ENCODE measurements around the gene RAB24.

The RAB24 gene

GRCh38 chr5:177310757-177311391, 7.4 kb upstream of the RAB24 start:
- peak overlapping the region; percentile 86 for H3K56ac ChIP-seq (ENCODE audit: low read length)
- H3K4me2 ChIP-seq (ENCODE audit: low read length), result peak overlapping the region; percentile 3
- peaks cover 4% of the 10 kb centered on the region for H3K4me1 ChIP-seq (ENCODE audit: control insufficient read depth, low read depth, low read length)
- H2BK15ac ChIP-seq (replicated peaks; ENCODE audit: low read depth), result no peak overlapping the region
- H4K5ac ChIP-seq (ENCODE audit: low read length), result no peak overlapping the region
- H3K18ac ChIP-seq (ENCODE audit: low read length), result no peak overlapping the region
- no peak overlapping the region for H3K27ac ChIP-seq (ENCODE audit: low read depth, low read length)
- H2BK120ac ChIP-seq (ENCODE audit: low read depth, low read length), result no peak overlapping the region
- no peak overlapping the region for H2BK5ac ChIP-seq (ENCODE audit: low read length)
- no peak overlapping the region for H3K4ac ChIP-seq (ENCODE audit: low read depth, low read length)
- no peak overlapping the region for H2AK5ac ChIP-seq (ENCODE audit: low read length)
- no peaks in the 10 kb centered on the region for H3K27me3 ChIP-seq (ENCODE audit: insufficient read depth, low read length, poor library complexity)
- no peaks in the 10 kb centered on the region for H3K79me2 ChIP-seq (ENCODE audit: control insufficient read depth, insufficient read depth, low read length)
- H3K23ac ChIP-seq (ENCODE audit: low read length), result no peak overlapping the region
- no CpG with 5 or more reads among the region's 20 CpGs for WGBS (ENCODE audit: extremely low coverage, insufficient coverage, low lambda C conversion rate)
- no peak overlapping the region for H3K4me3 ChIP-seq (ENCODE audit: low read length)
- no peak overlapping the region for H4K8ac ChIP-seq (ENCODE audit: low read depth, low read length)
- peak; percentile 60 for DNase-seq
- H3K9ac ChIP-seq (ENCODE audit: low read length), result peak overlapping the region; percentile 79
- H3K36me3 ChIP-seq (ENCODE audit: control insufficient read depth, insufficient read depth, low read length), result peaks cover 3% of the 10 kb centered on the region
- H3K79me1 ChIP-seq (ENCODE audit: low read length), result peaks cover 2% of the 10 kb centered on the region

DNA sequence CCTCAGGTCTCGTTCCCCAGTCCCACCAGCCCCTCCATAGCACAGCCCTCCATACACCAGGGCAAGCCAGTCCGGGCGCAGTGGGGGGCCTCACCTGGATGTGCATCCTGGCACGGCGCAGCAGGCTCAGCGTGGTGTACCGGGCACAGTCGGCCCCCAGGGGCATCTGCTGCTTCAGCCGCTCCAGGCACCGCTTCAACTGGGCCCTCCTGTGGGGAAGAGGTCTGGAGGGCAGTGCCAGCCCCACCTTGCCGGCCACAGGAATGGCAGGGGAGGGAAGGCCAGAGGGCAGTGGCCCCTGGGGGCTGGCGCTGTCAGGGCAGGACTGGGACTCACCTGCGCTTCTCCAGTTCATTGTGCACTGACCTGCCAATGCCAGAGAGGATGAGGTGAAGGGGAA, 6.8 kb upstream of the RAB24 start:
- WGBS (ENCODE audit: extremely low coverage, insufficient coverage, low lambda C conversion rate), result no CpG with 5 or more reads among the region's 13 CpGs
- Histone ChIP-seq H4K8ac (ENCODE audit: low read depth, low read length) (no peak overlapping the region), H3K36me3 (ENCODE audit: control insufficient read depth, insufficient read depth, low read length) (peaks cover 3% of the 10 kb centered on the region)

GRCh38 chr5:177309351-177310191, 6.1 kb upstream of the RAB24 start:
- Histone ChIP-seq H3K79me1 (ENCODE audit: low read length) (peaks cover 8% of the 10 kb centered on the region), H3K18ac (ENCODE audit: low read length) (no peak overlapping the region), H4K8ac (ENCODE audit: low read depth, low read length) (no peak overlapping the region), H3K4me1 (ENCODE audit: control insufficient read depth, low read depth, low read length) (peaks cover 8% of the 10 kb centered on the region), H3K23ac (ENCODE audit: low read length) (no peak overlapping the region), H3K27me3 (ENCODE audit: insufficient read depth, low read length, poor library complexity) (no peaks in the 10 kb centered on the region), H3K9ac (ENCODE audit: low read length) (no peak overlapping the region), H2BK5ac (ENCODE audit: low read length) (no peak overlapping the region), H3K36me3 (ENCODE audit: control insufficient read depth, insufficient read depth, low read length) (peaks cover 3% of the 10 kb centered on the region), H3K27ac (ENCODE audit: low read depth, low read length) (no peak overlapping the region), H3K4ac (ENCODE audit: low read depth, low read length) (no peak overlapping the region), H2BK15ac (replicated peaks; ENCODE audit: low read depth) (no peak overlapping the region), H3K79me2 (ENCODE audit: control insufficient read depth, insufficient read depth, low read length) (peaks cover 10% of the 10 kb centered on the region), H2BK120ac (ENCODE audit: low read depth, low read length) (no peak overlapping the region), H3K4me2 (ENCODE audit: low read length) (no peak overlapping the region), H4K5ac (ENCODE audit: low read length) (no peak overlapping the region), H3K4me3 (ENCODE audit: low read length) (no peak overlapping the region), H2AK5ac (ENCODE audit: low read length) (no peak overlapping the region), H3K56ac (ENCODE audit: low read length) (no peak overlapping the region)
- DNase-seq, result peak; percentile 96
- WGBS (ENCODE audit: extremely low coverage, insufficient coverage, low lambda C conversion rate), result no CpG with 5 or more reads among the region's 10 CpGs

More for the DNA sequence above, 6.8 kb upstream of the RAB24 start:
- Histone ChIP-seq H4K5ac (ENCODE audit: low read length) (no peak overlapping the region), H3K4ac (ENCODE audit: low read depth, low read length) (no peak overlapping the region), H3K79me1 (ENCODE audit: low read length) (peaks cover 4% of the 10 kb centered on the region), H3K4me3 (ENCODE audit: low read length) (no peak overlapping the region), H3K4me2 (ENCODE audit: low read length) (no peak overlapping the region), H2BK120ac (ENCODE audit: low read depth, low read length) (no peak overlapping the region), H2BK15ac (replicated peaks; ENCODE audit: low read depth) (no peak overlapping the region), H2AK5ac (ENCODE audit: low read length) (no peak overlapping the region), H3K56ac (ENCODE audit: low read length) (no peak overlapping the region), H3K23ac (ENCODE audit: low read length) (no peak overlapping the region), H3K9ac (ENCODE audit: low read length) (no peak overlapping the region), H3K27ac (ENCODE audit: low read depth, low read length) (no peak overlapping the region), H3K79me2 (ENCODE audit: control insufficient read depth, insufficient read depth, low read length) (peaks cover 4% of the 10 kb centered on the region), H2BK5ac (ENCODE audit: low read length) (no peak overlapping the region), H3K4me1 (ENCODE audit: control insufficient read depth, low read depth, low read length) (peaks cover 4% of the 10 kb centered on the region), H3K27me3 (ENCODE audit: insufficient read depth, low read length, poor library complexity) (no peaks in the 10 kb centered on the region), H3K18ac (ENCODE audit: low read length) (no peak overlapping the region)
- DNase-seq, result no peak

DNA sequence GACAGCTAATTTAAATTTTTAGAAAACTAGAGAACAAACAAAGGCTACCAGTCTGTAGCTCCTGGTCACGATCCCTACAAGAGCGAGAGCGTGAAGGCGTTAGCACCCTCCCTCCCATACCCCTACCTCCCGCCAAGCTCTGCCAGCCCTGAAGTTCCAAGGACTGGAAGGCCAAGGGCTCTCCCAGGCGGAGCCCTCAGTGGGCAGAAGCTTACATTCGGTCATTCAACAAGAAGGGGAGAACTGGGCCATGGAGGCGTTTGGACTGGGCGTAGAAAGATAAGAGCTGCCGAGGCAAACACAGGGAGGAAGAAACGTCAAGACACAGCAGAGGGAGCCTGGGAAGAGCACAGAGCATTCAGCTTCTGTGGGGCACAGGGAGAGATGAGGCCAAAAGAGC, 5.2 kb upstream of the RAB24 start:
- H2AK5ac ChIP-seq (ENCODE audit: low read length), result no peak overlapping the region
- H3K4me3 ChIP-seq (ENCODE audit: low read length), result no peak overlapping the region
- no peak overlapping the region for H4K8ac ChIP-seq (ENCODE audit: low read depth, low read length)
- H3K79me1 ChIP-seq (ENCODE audit: low read length), result peaks cover 8% of the 10 kb centered on the region
- no peak overlapping the region for H3K4me2 ChIP-seq (ENCODE audit: low read length)
- H4K5ac ChIP-seq (ENCODE audit: low read length), result no peak overlapping the region
- H3K23ac ChIP-seq (ENCODE audit: low read length), result no peak overlapping the region
- no peak overlapping the region for H2BK120ac ChIP-seq (ENCODE audit: low read depth, low read length)
- H3K27me3 ChIP-seq (ENCODE audit: insufficient read depth, low read length, poor library complexity), result no peaks in the 10 kb centered on the region
- H3K9ac ChIP-seq (ENCODE audit: low read length), result no peak overlapping the region
- DNase-seq, result no peak
- WGBS (ENCODE audit: extremely low coverage, insufficient coverage, low lambda C conversion rate), result no CpG with 5 or more reads among the region's 11 CpGs
- H3K18ac ChIP-seq (ENCODE audit: low read length), result no peak overlapping the region
- H3K4me1 ChIP-seq (ENCODE audit: control insufficient read depth, low read depth, low read length), result peaks cover 8% of the 10 kb centered on the region
- H3K79me2 ChIP-seq (ENCODE audit: control insufficient read depth, insufficient read depth, low read length), result peaks cover 18% of the 10 kb centered on the region
- H3K4ac ChIP-seq (ENCODE audit: low read depth, low read length), result no peak overlapping the region
- H3K56ac ChIP-seq (ENCODE audit: low read length), result no peak overlapping the region
- H2BK5ac ChIP-seq (ENCODE audit: low read length), result no peak overlapping the region
- no peak overlapping the region for H3K27ac ChIP-seq (ENCODE audit: low read depth, low read length)
- no peak overlapping the region for H2BK15ac ChIP-seq (replicated peaks; ENCODE audit: low read depth)
- peaks cover 3% of the 10 kb centered on the region for H3K36me3 ChIP-seq (ENCODE audit: control insufficient read depth, insufficient read depth, low read length)

GRCh38 chr5:177307544-177308363, 4.2 kb upstream of the RAB24 start:
- no peak for DNase-seq
- H3K4me1 ChIP-seq (ENCODE audit: control insufficient read depth, low read depth, low read length), result peaks cover 5% of the 10 kb centered on the region
- H3K18ac ChIP-seq (ENCODE audit: low read length), result no peak overlapping the region
- no peak overlapping the region for H2BK5ac ChIP-seq (ENCODE audit: low read length)
- no peak overlapping the region for H3K4me2 ChIP-seq (ENCODE audit: low read length)
- no CpG with 5 or more reads among the region's 43 CpGs for WGBS (ENCODE audit: extremely low coverage, insufficient coverage, low lambda C conversion rate)
- no peak overlapping the region for H3K4me3 ChIP-seq (ENCODE audit: low read length)
- H3K56ac ChIP-seq (ENCODE audit: low read length), result no peak overlapping the region
- no peak overlapping the region for H4K8ac ChIP-seq (ENCODE audit: low read depth, low read length)
- peaks cover 3% of the 10 kb centered on the region for H3K36me3 ChIP-seq (ENCODE audit: control insufficient read depth, insufficient read depth, low read length)
- H3K4ac ChIP-seq (ENCODE audit: low read depth, low read length), result no peak overlapping the region
- no peak overlapping the region for H2AK5ac ChIP-seq (ENCODE audit: low read length)
- no peak overlapping the region for H2BK15ac ChIP-seq (replicated peaks; ENCODE audit: low read depth)
- H3K79me2 ChIP-seq (ENCODE audit: control insufficient read depth, insufficient read depth, low read length), result peaks cover 18% of the 10 kb centered on the region
- H4K5ac ChIP-seq (ENCODE audit: low read length), result no peak overlapping the region
- H3K27me3 ChIP-seq (ENCODE audit: insufficient read depth, low read length, poor library complexity), result no peaks in the 10 kb centered on the region
- peaks cover 8% of the 10 kb centered on the region for H3K79me1 ChIP-seq (ENCODE audit: low read length)
- H2BK120ac ChIP-seq (ENCODE audit: low read depth, low read length), result no peak overlapping the region
- no peak overlapping the region for H3K27ac ChIP-seq (ENCODE audit: low read depth, low read length)
- H3K23ac ChIP-seq (ENCODE audit: low read length), result no peak overlapping the region
- H3K9ac ChIP-seq (ENCODE audit: low read length), result no peak overlapping the region

Measured in mesendoderm (in vitro differentiated cells).